Epidermal melanocyte (primary cell): Measurements from ENCODE around the gene NDFIP2.
"Not testable (repeated sequence)": the region's sequence is repeated elsewhere in the genome, so short reads cannot be mapped to it uniquely, and the experiment has no call there.

Experiments
- DNase-seq: peaks from one replicate; pipeline ENCODE4 v3.0.0; 2011; ENCODE audit warnings: low spot score; ENCODE audit not compliant: insufficient read length

Gene NDFIP2

GRCh38 chr13:79531542-79532254, 50.7 kb downstream of the NDFIP2 start:
- no peak for DNase-seq

GRCh38 chr13:79532576-79532975, 51.6 kb downstream of the NDFIP2 start:
- DNase-seq, result no peak

GRCh38 chr13:79533781-79534400, 52.9 kb downstream of the NDFIP2 start:
- no peak for DNase-seq

- DNase-seq, result no peak
Observed at GRCh38 chr13:79534596-79534995, 53.6 kb downstream of the NDFIP2 start.

- no peak for DNase-seq
Observed at GRCh38 chr13:79538757-79539156, 57.8 kb downstream of the NDFIP2 start.

GRCh38 chr13:79540504-79540903, 59.5 kb downstream of the NDFIP2 start:
- DNase-seq, result no peak

- no peak for DNase-seq
Observed at GRCh38 chr13:79541426-79542049, 60.6 kb downstream of the NDFIP2 start.

- no peak for DNase-seq
Observed at GRCh38 chr13:79543883-79544282, 62.9 kb downstream of the NDFIP2 start.

GRCh38 chr13:79547211-79548195, 66.5 kb downstream of the NDFIP2 start:
- no peak for DNase-seq

GRCh38 chr13:79548902-79549301, 67.9 kb downstream of the NDFIP2 start:
- no peak for DNase-seq

GRCh38 chr13:79549355-79550106, 68.6 kb downstream of the NDFIP2 start:
- DNase-seq, result no peak

GRCh38 chr13:79557666-79558065, 76.7 kb downstream of the NDFIP2 start:
- DNase-seq, result no peak

- no peak for DNase-seq
Observed at GRCh38 chr13:79560954-79561353, 80.0 kb downstream of the NDFIP2 start.

GRCh38 chr13:79562557-79562956, 81.6 kb downstream of the NDFIP2 start:
- no peak for DNase-seq

GRCh38 chr13:79566118-79566517, 85.2 kb downstream of the NDFIP2 start:
- no peak for DNase-seq

GRCh38 chr13:79571147-79571546, 90.2 kb downstream of the NDFIP2 start:
- no peak for DNase-seq

- DNase-seq, result not testable (repeated sequence)
Observed at GRCh38 chr13:79573892-79574291, 92.9 kb downstream of the NDFIP2 start.

- DNase-seq, result no peak
Observed at GRCh38 chr13:79581870-79582315, 100.9 kb downstream of the NDFIP2 start.

- no peak for DNase-seq
Observed at GRCh38 chr13:79582896-79583295, 101.9 kb downstream of the NDFIP2 start.

GRCh38 chr13:79585033-79585432, 104.1 kb downstream of the NDFIP2 start:
- DNase-seq, result no peak
